SKM-1 treated with dmso at 0.1 percent for 144 hours (cell line): ENCODE data around the gene ITGA6.

Source experiments
- DNase-seq: peaks from one replicate; lab custom pipeline; 2025; ENCODE audit not compliant: unreplicated experiment; lab: John Stamatoyannopoulos, UW

Gene ITGA6

GRCh38 chr2:172464400-172465129, 37.2 kb downstream of the ITGA6 start:
- DNase-seq = no peak

GRCh38 chr2:172465417-172466334, 38.3 kb downstream of the ITGA6 start:
- DNase-seq = peak; percentile 74

GRCh38 chr2:172467382-172467781, 40.0 kb downstream of the ITGA6 start:
- DNase-seq = no peak

GRCh38 chr2:172470958-172471922, 43.9 kb downstream of the ITGA6 start:
- DNase-seq = no peak

GRCh38 chr2:172472446-172473033, 45.2 kb downstream of the ITGA6 start:
- no peak for DNase-seq

GRCh38 chr2:172473167-172473566, 45.8 kb downstream of the ITGA6 start:
- no peak for DNase-seq

- no peak for DNase-seq
Measured at GRCh38 chr2:172478353-172478752, 51.0 kb downstream of the ITGA6 start.

GRCh38 chr2:172480301-172481218, 53.2 kb downstream of the ITGA6 start:
- no peak for DNase-seq

- no peak for DNase-seq
Measured at GRCh38 chr2:172481507-172482262, 54.3 kb downstream of the ITGA6 start.

GRCh38 chr2:172484253-172484652, 56.9 kb downstream of the ITGA6 start:
- peak; percentile 15 for DNase-seq

GRCh38 chr2:172484706-172485105, 57.3 kb downstream of the ITGA6 start:
- DNase-seq = no peak

GRCh38 chr2:172488556-172488955, 61.2 kb downstream of the ITGA6 start:
- DNase-seq = no peak

GRCh38 chr2:172489681-172490080, 62.3 kb downstream of the ITGA6 start:
- DNase-seq = peak; percentile 51

- DNase-seq = peak; percentile 72
Measured at GRCh38 chr2:172496160-172496608, 68.8 kb downstream of the ITGA6 start.

GRCh38 chr2:172507199-172507598, 79.8 kb downstream of the ITGA6 start:
- no peak for DNase-seq

- DNase-seq = peak; percentile 72
Measured at GRCh38 chr2:172510088-172510487, 82.7 kb downstream of the ITGA6 start.

GRCh38 chr2:172510548-172510947, 83.2 kb downstream of the ITGA6 start:
- no peak for DNase-seq

- no peak for DNase-seq
Measured at GRCh38 chr2:172512810-172513523, 85.6 kb downstream of the ITGA6 start.
